PC-3 (cell line): ENCODE results near the gene RCE1. TPM values are rescaled to one million over a fixed set of nuclear protein-coding genes. Genes with fewer than 3 reads are reported as not detected.
A peak's percentile ranks its signal among the peaks of the same experiment; 100 is the strongest.

Experiments used
- ATAC-seq: fragments of 200-7000 bp; cut with Tn5 transposase; 2 replicates; pipeline ENCODE4 v1.9.1; 2020; ENCODE audit warnings: mild to moderate bottlenecking, moderate library complexity
- BruUV-seq: library from RNA; stranded (reverse); fragments of 400-500 nt; replicated peaks from 2 replicates; lab custom pipeline; 2021; lab: Mats Ljungman, UMichigan
- CTCF ChIA-PET: fragments of 300-600 bp; sonication (Branson Sonifier 250); formaldehyde crosslinking; loops from one replicate; lab custom pipeline; 2022; ENCODE audit warnings: antibody characterized with exemption; lab: Charles Lee
- POLR2A ChIA-PET: fragments of 300-600 bp; sonication (Branson Sonifier 250); formaldehyde crosslinking; loops from one replicate; lab custom pipeline; 2022; ENCODE audit warnings: antibody characterized with exemption; ENCODE audit not compliant: unreplicated experiment; lab: Charles Lee
- DNase-seq: peaks from one replicate; pipeline ENCODE4 v3.0.0-alpha.2; 2015
- H2AFZ ChIP-seq: fragments of 300-600 bp; sonication (generic); 2 replicates; pipeline ENCODE4 v1.6.0; 2016; ENCODE audit warnings: antibody characterized with exemption, low read length
- H3F3A ChIP-seq: fragments of 300-600 bp; sonication (generic); one replicate; pipeline ENCODE4 v1.6.0; 2017; ENCODE audit warnings: antibody characterized with exemption, low read length, control low read depth, mild to moderate bottlenecking; ENCODE audit not compliant: unreplicated experiment
- H3K27ac ChIP-seq: fragments of 300-600 bp; sonication (generic); 2 replicates; pipeline ENCODE4 v1.5.1; 2016; ENCODE audit warnings: mild to moderate bottlenecking, low read length
- H3K27me3 ChIP-seq: fragments of 300-600 bp; sonication (generic); 2 replicates; pipeline ENCODE4 v1.6.1; 2016; ENCODE audit warnings: low read length, mixed read lengths
- H3K36me3 ChIP-seq: fragments of 300-600 bp; sonication (generic); 2 replicates; pipeline ENCODE4 v1.6.1; 2016; ENCODE audit warnings: low read depth, mixed run types, low read length, mixed read lengths
- H3K4me1 ChIP-seq: fragments of 300-600 bp; sonication (generic); 2 replicates; pipeline ENCODE4 v1.5.1; 2016; ENCODE audit warnings: low read length; ENCODE audit not compliant: insufficient read depth
- H3K4me2 ChIP-seq: fragments of 300-600 bp; sonication (generic); 2 replicates; pipeline ENCODE4 v1.6.0; 2016; ENCODE audit warnings: low read length
- H3K4me3 ChIP-seq: fragments of 300-600 bp; sonication (generic); 2 replicates; pipeline ENCODE4 v1.5.1; 2016; ENCODE audit warnings: mild to moderate bottlenecking, low read length, mixed read lengths
- H3K79me2 ChIP-seq: fragments of 300-600 bp; sonication (generic); 2 replicates; pipeline ENCODE4 v1.6.1; 2017; ENCODE audit warnings: low read length, mixed read lengths
- H3K9ac ChIP-seq: fragments of 300-600 bp; sonication (generic); 2 replicates; pipeline ENCODE4 v1.6.0; 2016; ENCODE audit warnings: mild to moderate bottlenecking, low read length
- H3K9me2 ChIP-seq: fragments of 300-600 bp; sonication (generic); replicated peaks from 2 replicates; pipeline ENCODE4 v1.6.1; 2016; ENCODE audit warnings: mixed run types, low read length, mixed read lengths
- H3K9me3 ChIP-seq: fragments of 300-600 bp; sonication (generic); 2 replicates; pipeline ENCODE4 v1.6.1; 2016; ENCODE audit warnings: low read length, mixed read lengths
- H4K20me1 ChIP-seq: fragments of 300-600 bp; sonication (generic); 2 replicates; pipeline ENCODE4 v1.6.1; 2016; ENCODE audit warnings: low read length, mixed read lengths
- EZH2 ChIP-seq: fragments of 300-600 bp; sonication (generic); IDR thresholded peaks from one replicate; pipeline ENCODE4 v1.6.1; 2017; ENCODE audit warnings: antibody characterized with exemption, mild to moderate bottlenecking, low read length; ENCODE audit not compliant: unreplicated experiment
- EZH2phosphoT487 ChIP-seq: fragments of 300-600 bp; sonication (generic); IDR thresholded peaks from 2 replicates; pipeline ENCODE4 v1.6.1; 2018; ENCODE audit warnings: mild to moderate bottlenecking, antibody characterized with exemption, low read length, borderline replicate concordance
- intact Hi-C: fragments of 100-400 bp; cut with micrococcal nuclease; formaldehyde crosslinking; loops from 2 replicates; pipeline ENCODE4 v1.9.0; 2023
- total RNA-seq: library from RNA; depleted of rRNA; stranded (reverse); fragments of >200 nt; gene quantifications from 2 replicates; pipeline ENCODE4 v1.2.3, GENCODE V29; 2014
- TF ChIP-seq, protein P1 (sequence below): fragments of 300-600 bp; sonication (generic); conservative IDR thresholded peaks from 2 replicates; pipeline ENCODE4 v1.5.1; 2017; ENCODE audit warnings: antibody characterized with exemption, low read depth, mild to moderate bottlenecking, low read length

The RCE1 gene
- total RNA-seq, 1 experiment from 2014 or later = 70.4 TPM

DNA sequence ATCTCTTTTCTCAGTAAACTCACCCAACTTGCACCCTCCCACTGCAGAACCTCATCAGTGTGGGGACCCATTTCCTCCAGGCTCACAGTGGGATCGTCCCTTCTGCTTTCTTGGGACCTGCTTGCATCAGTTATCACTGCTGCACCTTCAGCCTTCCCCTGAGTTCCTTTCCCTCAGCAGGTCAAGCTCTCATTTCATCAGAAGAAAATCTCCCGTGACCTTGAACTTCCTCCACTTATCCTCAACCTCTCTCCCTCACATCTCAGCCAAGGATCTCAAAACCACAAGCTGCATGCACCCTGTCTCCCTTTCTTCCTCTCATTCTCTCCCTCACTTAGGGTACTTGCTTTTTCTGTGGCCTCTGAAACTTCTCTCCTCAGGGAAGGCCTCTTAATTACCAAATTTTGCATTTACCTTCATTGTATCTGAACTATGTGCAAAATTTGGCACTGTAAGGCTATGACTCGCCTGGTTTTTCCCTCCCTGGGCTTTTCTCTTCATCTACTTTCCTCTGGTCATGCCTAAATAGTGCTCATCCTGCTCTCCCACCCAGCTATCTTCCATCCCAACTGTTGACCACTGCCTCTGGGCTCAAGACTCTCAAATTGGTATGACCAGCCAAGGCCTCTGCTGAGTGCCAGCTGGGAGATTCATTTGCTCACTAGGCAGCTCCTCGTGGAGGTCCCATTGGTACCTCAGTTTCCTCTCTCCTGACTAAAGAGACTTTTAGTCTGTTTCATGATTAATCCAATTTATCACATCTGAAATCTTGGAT, 2.7 kb upstream of the RCE1 start:
- TF ChIP-seq, protein P1, sequence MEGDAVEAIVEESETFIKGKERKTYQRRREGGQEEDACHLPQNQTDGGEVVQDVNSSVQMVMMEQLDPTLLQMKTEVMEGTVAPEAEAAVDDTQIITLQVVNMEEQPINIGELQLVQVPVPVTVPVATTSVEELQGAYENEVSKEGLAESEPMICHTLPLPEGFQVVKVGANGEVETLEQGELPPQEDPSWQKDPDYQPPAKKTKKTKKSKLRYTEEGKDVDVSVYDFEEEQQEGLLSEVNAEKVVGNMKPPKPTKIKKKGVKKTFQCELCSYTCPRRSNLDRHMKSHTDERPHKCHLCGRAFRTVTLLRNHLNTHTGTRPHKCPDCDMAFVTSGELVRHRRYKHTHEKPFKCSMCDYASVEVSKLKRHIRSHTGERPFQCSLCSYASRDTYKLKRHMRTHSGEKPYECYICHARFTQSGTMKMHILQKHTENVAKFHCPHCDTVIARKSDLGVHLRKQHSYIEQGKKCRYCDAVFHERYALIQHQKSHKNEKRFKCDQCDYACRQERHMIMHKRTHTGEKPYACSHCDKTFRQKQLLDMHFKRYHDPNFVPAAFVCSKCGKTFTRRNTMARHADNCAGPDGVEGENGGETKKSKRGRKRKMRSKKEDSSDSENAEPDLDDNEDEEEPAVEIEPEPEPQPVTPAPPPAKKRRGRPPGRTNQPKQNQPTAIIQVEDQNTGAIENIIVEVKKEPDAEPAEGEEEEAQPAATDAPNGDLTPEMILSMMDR = no peak
- TF ChIP-seq EZH2phosphoT487 (no peak), EZH2 (no peak)
- H3K9ac ChIP-seq = no peak overlapping the region
- intact Hi-C loops = no loop called here
- peaks cover 21% of the 10 kb centered on the region for H3K4me1 ChIP-seq
- H3K9me3 ChIP-seq = no peaks in the 10 kb centered on the region
- ATAC-seq = no peak
- no peak overlapping the region for H3K4me2 ChIP-seq
- BruUV-seq = no TSS peak
- no peaks in the 10 kb centered on the region for H3K27me3 ChIP-seq
- ChIA-PET POLR2A (no interaction called here), CTCF (interaction anchor here (0.7 kb wide), 3 partner anchors 40 to 211 kb away, joined by 7 to 11 read pairs (median 11); no protein-coding TSS in a partner anchor)
- no peak overlapping the region for H3K4me3 ChIP-seq
- H2AFZ ChIP-seq = no peak overlapping the region
- H4K20me1 ChIP-seq = no peaks in the 10 kb centered on the region
- H3K27ac ChIP-seq = no peak overlapping the region
- peaks cover 41% of the 10 kb centered on the region for H3K79me2 ChIP-seq
- DNase-seq = no peak
- no peaks in the 10 kb centered on the region for H3K9me2 ChIP-seq
- peaks cover 11% of the 10 kb centered on the region; the same call in 1 of the 2 replicates for H3K36me3 ChIP-seq
- no peaks in the 10 kb centered on the region for H3F3A ChIP-seq

DNA sequence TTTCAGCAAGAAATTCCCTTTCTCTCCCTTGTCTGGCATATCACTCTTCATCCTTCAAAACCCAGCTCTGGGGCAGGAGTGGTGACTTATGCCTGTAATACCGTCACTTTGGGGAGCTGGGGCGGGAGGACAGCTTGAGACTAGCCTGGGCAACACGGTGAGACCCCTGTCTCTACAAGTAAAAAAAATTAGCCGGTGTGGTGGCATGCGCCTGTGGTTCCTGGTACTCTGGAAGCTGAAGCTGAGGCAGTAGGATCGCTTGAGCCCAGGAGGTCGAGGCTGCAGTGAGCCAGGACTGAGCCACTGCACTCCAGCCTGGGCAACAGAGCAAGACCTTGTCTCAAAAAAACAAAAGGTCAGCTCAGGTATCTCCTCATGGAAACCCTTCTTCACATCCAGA, 1.4 kb upstream of the RCE1 start:
- H3K9me2 ChIP-seq = no peaks in the 10 kb centered on the region
- POLR2A ChIA-PET = interaction anchor here (0.6 kb wide), 1 partner anchor 165 kb away, joined by 3 read pairs; no protein-coding TSS in a partner anchor
- H3K9ac ChIP-seq = peak overlapping the region; percentile 99
- TF ChIP-seq EZH2 (no peak), EZH2phosphoT487 (no peak)
- TF ChIP-seq, protein P1 = no peak
- no peaks in the 10 kb centered on the region for H3K27me3 ChIP-seq
- peak overlapping the region; percentile 96 for H3K4me3 ChIP-seq
- H3F3A ChIP-seq = no peaks in the 10 kb centered on the region
- no peak overlapping the region for H2AFZ ChIP-seq
- DNase-seq (no peak), ATAC-seq (no peak)
- H4K20me1 ChIP-seq = no peaks in the 10 kb centered on the region
- CTCF ChIA-PET = no interaction called here
- H3K36me3 ChIP-seq = peaks cover 20% of the 10 kb centered on the region; the same call in 1 of the 2 replicates
- no peaks in the 10 kb centered on the region for H3K9me3 ChIP-seq
- H3K4me1 ChIP-seq = peaks cover 33% of the 10 kb centered on the region
- intact Hi-C loops = no loop called here
- no TSS peak for BruUV-seq
- no peak overlapping the region for H3K27ac ChIP-seq
- peaks cover 45% of the 10 kb centered on the region for H3K79me2 ChIP-seq
- peak overlapping the region; percentile 92 for H3K4me2 ChIP-seq

DNA sequence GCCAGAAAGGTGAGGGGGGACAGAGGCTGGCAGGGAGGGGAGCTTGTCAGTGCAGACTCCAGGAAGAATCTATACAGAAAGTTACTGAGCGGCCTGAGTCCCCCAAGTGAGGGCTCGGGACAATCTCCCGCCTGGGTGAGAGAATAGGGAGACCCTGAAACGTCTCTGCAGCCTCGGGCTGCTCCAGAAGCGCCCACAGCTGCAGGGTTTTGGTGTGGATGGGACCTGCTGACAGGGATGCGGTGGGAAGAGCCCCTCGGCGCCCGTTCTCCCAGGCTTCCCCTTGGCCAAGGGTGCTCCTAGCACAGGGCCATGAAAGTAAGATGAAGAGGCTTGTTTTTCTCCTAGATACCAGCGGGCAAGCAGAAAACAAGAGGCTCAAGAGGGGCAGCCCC, 743 bp upstream of the RCE1 start:
- Histone ChIP-seq H3K4me2 (peak overlapping the region; percentile 92), H3K27ac (peak overlapping the region; percentile 87), H2AFZ (peak overlapping the region; percentile 77; the same call in 1 of the 2 replicates), H3K4me3 (peak overlapping the region; percentile 96), H3K9me3 (no peaks in the 10 kb centered on the region), H3K79me2 (peaks cover 45% of the 10 kb centered on the region), H3K27me3 (no peaks in the 10 kb centered on the region), H3K9ac (peak overlapping the region; percentile 99), H3K36me3 (peaks cover 20% of the 10 kb centered on the region; the same call in 1 of the 2 replicates), H3K9me2 (no peaks in the 10 kb centered on the region), H3F3A (no peaks in the 10 kb centered on the region), H4K20me1 (no peaks in the 10 kb centered on the region), H3K4me1 (peaks cover 35% of the 10 kb centered on the region)
- ChIA-PET CTCF (no interaction called here), POLR2A (interaction anchor here (0.6 kb wide), 1 partner anchor 497 kb away, joined by 4 read pairs; no protein-coding TSS in a partner anchor)
- BruUV-seq = no TSS peak
- TF ChIP-seq, protein P1 = no peak
- intact Hi-C loops = no loop called here
- DNase-seq (no peak), ATAC-seq (peak; percentile 4)
